Psoas muscle (tissue), 8 donors: ENCODE measurements around the gene EHMT1. TPM values are rescaled to one million over a fixed set of nuclear protein-coding genes. Genes with fewer than 3 reads are reported as not detected.

Source experiments
- ATAC-seq, 4 donors: fragments of 200-7000 bp; cut with Tn5 transposase; one replicate each; pipeline ENCODE4 v1.9.1; 2020; ENCODE audit warnings: moderate library complexity in 3 of 4, mild to moderate bottlenecking in 2 of 4
- DNase-seq, 2 donors: peaks; one replicate each; pipeline ENCODE4 v3.0.0-alpha.2; 2020
- H3K27ac ChIP-seq: fragments of 200-600 bp; one replicate; pipeline ENCODE4 v1.8.0; 2022
- H3K27me3 ChIP-seq, 3 donors: fragments of 200-600 bp in 1 of 3; one replicate each; pipeline versions ENCODE4 v1.6.1 to v1.8.0; 2013 to 2022; ENCODE audit warnings: low read length in 2 of 3, mild to moderate bottlenecking in 2 of 3, moderate library complexity in 1 of 3; ENCODE audit not compliant: insufficient read depth in 3 of 3
- H3K36me3 ChIP-seq, 2 donors: fragments of 200-600 bp in 1 of 2; one replicate each; pipeline versions ENCODE4 v1.6.1 to v1.8.0; 2013 to 2022; ENCODE audit warnings: low read depth in 1 of 2, mild to moderate bottlenecking in 1 of 2, moderate library complexity in 1 of 2; ENCODE audit not compliant: insufficient read depth in 1 of 2
- H3K4me1 ChIP-seq: fragments of 200-600 bp; one replicate; pipeline ENCODE4 v1.8.0; 2022
- H3K4me3 ChIP-seq: fragments of 200-600 bp; one replicate; pipeline ENCODE4 v1.8.0; 2022; ENCODE audit warnings: mild to moderate bottlenecking
- H3K9me3 ChIP-seq: fragments of 200-600 bp; one replicate; pipeline ENCODE4 v1.8.0; 2022
- CTCF ChIP-seq: fragments of 200-600 bp; IDR thresholded peaks from one replicate; pipeline ENCODE4 v1.8.0; 2022; ENCODE audit warnings: antibody characterized with exemption
- WGBS, 3 donors: extraction: QIAGEN DNeasy Blood & Tissue Kit; methylation state at CpG; one replicate each; pipeline versions ENCODE4 v1.1.6 to v1.1.7; 2013; 5-methylcytosine and 5-hydroxymethylcytosine counted together
- intact Hi-C, 2 donors: fragments of 100-400 bp; cut with DNase I; formaldehyde crosslinking; loops; one replicate each; pipeline versions ENCODE4 v1.11.0 to v1.14.2; 2022
- polyA plus RNA-seq, 3 donors: library from polyadenylated mRNA; stranded (reverse); fragments of 200-250 nt; gene quantifications; one replicate each; pipeline ENCODE4 v1.2.3, GENCODE V29; 2013
- total RNA-seq, 4 donors: library from RNA; stranded (reverse); fragmentation: NEBNext Ultra II Directional in 2 of 4; extraction: Animal tissue kit (Norgen Biotek cat#: 25700) in 2 of 4; gene quantifications; one replicate each; pipeline versions ENCODE4 v1.2.1 to v1.2.4, GENCODE V29; 2021 to 2023
- donor health status: healthy with polysubstance abuse.
- donor health status: DM: no; HTN: no; CAD: no; lungs with moderate emphysema.
- donor health status: Bipolar disorder and iron deficiency.
- donor health status: healthy.
- donor health status: DM: yes; HTN: yes; CAD: no.
- donor health status: DM: no; HTN: no; CAD: no.
- donor health status: DM: no; HTN: no; CAD: no.
- donor health status: DM: yes; HTN: yes; CAD: no.

EHMT1 gene
- total and polyA plus RNA-seq, 7 donors, result 29.0 to 49.6 (median 31.2) TPM

- peaks cover 35% of the 10 kb centered on the region for H3K4me1 ChIP-seq
These were observed 43.5 kb upstream of the EHMT1 start for GRCh38 chr9:137575364-137575715.

GRCh38 chr9:137575716-137576411, 42.9 kb upstream of the EHMT1 start:
- intact Hi-C loops, result loop anchor here in 1 of 2 donors (2.0 kb wide), 1 partner anchor 21 kb away; no protein-coding TSS in a partner anchor
- H3K27me3 ChIP-seq, result no peaks in the 10 kb centered on the region
- no peaks in the 10 kb centered on the region for H3K9me3 ChIP-seq
- 56 to 67% (median 57%) methylated on average over 12 of the region's 12 CpGs for WGBS, 3 donors
- ATAC-seq, result no peak
- peaks cover 35% of the 10 kb centered on the region for H3K4me1 ChIP-seq
- H3K27ac ChIP-seq, result peak overlapping the region; percentile 23
- H3K4me3 ChIP-seq, result no peak overlapping the region
- DNase-seq, result no peak
- peaks cover 0 to 58% of the 10 kb centered on the region in 2 donors for H3K36me3 ChIP-seq
- TF ChIP-seq CTCF, result no peak

More at GRCh38 chr9:137575364-137575715, 43.5 kb upstream of the EHMT1 start:
- no peak for TF ChIP-seq CTCF
- no peak overlapping the region for H3K4me3 ChIP-seq
- H3K27ac ChIP-seq, result peak overlapping the region; percentile 2
- peaks cover 0 to 63% of the 10 kb centered on the region in 2 donors for H3K36me3 ChIP-seq
- H3K27me3 ChIP-seq, result no peaks in the 10 kb centered on the region
- ATAC-seq (no peak), DNase-seq (no peak)
- intact Hi-C loops, result no loop called here
- 71 to 78% (median 72%) methylated on average over 9 of the region's 9 CpGs for WGBS, 3 donors
- no peaks in the 10 kb centered on the region for H3K9me3 ChIP-seq

- Histone ChIP-seq H3K4me1 (peaks cover 35% of the 10 kb centered on the region), H3K4me3 (peak within 1 kb of the TSS; percentile 86), H3K36me3 (peaks cover 3 to 56% of the 10 kb centered on the region in 2 donors), H3K27me3 (no peaks in the 10 kb centered on the region), H3K27ac (peak within 1 kb of the TSS; percentile 82), H3K9me3 (no peaks in the 10 kb centered on the region)
- WGBS, 3 donors, result 0 to 1% (median 1%) methylated on average over 66 to 82 of the region's 82 CpGs
- intact Hi-C loops, result no loop called here
- DNase-seq (peak; percentile 98 to 99), ATAC-seq (peak; percentile 95 to 97 (median 96))
- TF ChIP-seq CTCF, result peak; percentile 92
These were observed 40.1 kb upstream of the EHMT1 start, which contains the start of gene DPH7 for GRCh38 chr9:137578518-137579258. Gene DPH7, minus strand, starts transcription at chr9:137578925. Its CDS starts 148 bp downstream, at chr9:137578777.

- no peak for TF ChIP-seq CTCF
- Histone ChIP-seq H3K9me3 (no peaks in the 10 kb centered on the region), H3K4me3 (peak overlapping the region; percentile 86), H3K4me1 (peaks cover 35% of the 10 kb centered on the region), H3K27me3 (no peaks in the 10 kb centered on the region), H3K36me3 (peaks cover 3 to 56% of the 10 kb centered on the region in 2 donors), H3K27ac (peak overlapping the region; percentile 82)
- WGBS, 3 donors, result 22 to 25% (median 24%) methylated on average over 18 to 19 of the region's 19 CpGs
- DNase-seq, result peak; percentile 32 to 60
- intact Hi-C loops, result no loop called here
- ATAC-seq, result peak in 1 of 4 donors; percentile 52
These were observed 39.6 kb upstream of the EHMT1 start for GRCh38 chr9:137579259-137579604.
